Measurements from ENCODE around the gene MEGF6.

MEGF6 gene

DNA sequence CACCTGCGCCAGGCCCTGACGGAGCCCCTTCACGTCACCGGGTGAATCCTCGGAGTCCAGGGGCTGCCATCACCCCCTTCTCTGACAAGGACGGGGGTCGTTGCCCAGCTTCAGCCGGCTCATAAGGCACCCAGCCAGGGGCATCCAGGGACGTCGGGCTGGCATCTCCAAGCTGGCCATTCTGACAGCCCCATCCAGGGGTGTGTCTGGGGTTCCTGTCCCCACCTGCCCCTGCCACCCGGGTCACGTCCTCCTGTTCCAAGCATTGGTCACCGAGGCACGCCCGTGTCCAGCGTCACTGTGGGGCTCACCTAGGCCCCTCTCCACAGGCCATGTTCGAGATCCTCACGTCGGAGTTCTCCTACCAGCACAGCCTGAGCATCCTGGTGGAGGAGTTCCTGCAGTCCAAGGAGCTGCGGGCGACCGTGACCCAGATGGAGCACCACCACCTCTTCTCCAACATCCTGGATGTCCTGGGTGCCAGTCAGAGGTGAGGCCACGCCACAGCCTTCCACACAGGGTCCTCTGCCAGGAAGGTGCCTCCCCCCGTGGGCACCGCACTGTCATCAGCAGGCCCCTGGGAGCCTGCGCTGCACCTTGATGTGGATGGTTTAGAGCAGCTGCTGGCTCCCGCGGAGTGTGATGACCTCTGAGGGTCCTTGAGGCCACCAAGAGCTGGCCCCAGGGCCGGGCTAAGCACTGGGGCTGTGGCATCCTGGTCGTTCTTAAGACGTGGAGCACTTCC, 142.0 kb downstream of the MEGF6 start:
- DNase-seq (ENCODE audit: low spot score), result no peak

- DNase-seq (ENCODE audit: low spot score), result no peak
These were observed 142.8 kb downstream of the MEGF6 start for GRCh38 chr1:3468236-3469103.

GRCh38 chr1:3467096-3468036, 143.9 kb downstream of the MEGF6 start:
- DNase-seq (ENCODE audit: low spot score), result no peak

- DNase-seq (ENCODE audit: low spot score), result no peak
These were observed 144.8 kb downstream of the MEGF6 start for GRCh38 chr1:3466366-3467075.

- no peak for DNase-seq (ENCODE audit: low spot score)
These were observed 145.4 kb downstream of the MEGF6 start for GRCh38 chr1:3465935-3466321.

DNA sequence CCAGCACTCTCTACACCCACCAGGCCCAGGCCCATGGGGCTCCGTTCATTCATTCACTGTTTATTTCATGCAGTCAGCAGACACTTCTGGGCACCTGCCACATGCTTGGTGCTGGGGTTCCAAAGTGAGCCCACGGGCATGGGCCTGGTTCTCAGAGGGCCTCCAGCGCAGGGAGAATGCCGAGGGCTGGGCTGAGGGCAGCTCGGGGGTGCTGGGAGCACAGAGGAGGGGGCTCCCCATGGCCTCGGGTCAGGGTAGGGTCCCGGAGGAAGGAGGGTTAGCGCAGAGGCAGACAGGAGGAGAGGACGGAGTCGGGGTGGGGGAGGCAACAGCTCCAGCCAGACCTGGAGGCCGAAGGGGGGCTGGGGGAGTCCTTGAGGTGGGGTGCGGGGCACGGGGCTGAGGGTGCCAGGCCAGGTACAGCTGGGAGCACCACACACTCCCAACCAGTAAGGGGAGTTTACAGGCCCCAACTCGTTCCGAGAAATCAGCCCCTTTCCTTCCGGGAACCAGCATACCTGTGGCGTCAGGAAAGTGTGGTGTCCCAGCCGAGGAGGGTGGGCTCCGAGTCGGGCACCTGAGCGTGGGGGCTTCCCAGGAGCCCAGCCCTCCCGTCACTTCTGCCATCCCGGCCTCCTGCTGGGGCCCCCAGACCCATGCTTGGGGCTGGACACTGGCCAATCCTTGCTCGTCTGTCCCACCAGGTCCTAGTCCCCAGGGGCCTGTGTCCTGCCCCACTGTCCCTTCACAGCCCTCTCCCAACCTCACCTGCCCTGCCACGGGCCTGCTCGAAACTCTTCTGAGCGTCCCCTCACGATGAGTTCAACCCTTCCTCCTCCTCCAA, 146.0 kb downstream of the MEGF6 start:
- DNase-seq (ENCODE audit: low spot score), result no peak

- no peak for DNase-seq (ENCODE audit: low spot score)
These were observed 146.7 kb downstream of the MEGF6 start for GRCh38 chr1:3464649-3465025.

DNA sequence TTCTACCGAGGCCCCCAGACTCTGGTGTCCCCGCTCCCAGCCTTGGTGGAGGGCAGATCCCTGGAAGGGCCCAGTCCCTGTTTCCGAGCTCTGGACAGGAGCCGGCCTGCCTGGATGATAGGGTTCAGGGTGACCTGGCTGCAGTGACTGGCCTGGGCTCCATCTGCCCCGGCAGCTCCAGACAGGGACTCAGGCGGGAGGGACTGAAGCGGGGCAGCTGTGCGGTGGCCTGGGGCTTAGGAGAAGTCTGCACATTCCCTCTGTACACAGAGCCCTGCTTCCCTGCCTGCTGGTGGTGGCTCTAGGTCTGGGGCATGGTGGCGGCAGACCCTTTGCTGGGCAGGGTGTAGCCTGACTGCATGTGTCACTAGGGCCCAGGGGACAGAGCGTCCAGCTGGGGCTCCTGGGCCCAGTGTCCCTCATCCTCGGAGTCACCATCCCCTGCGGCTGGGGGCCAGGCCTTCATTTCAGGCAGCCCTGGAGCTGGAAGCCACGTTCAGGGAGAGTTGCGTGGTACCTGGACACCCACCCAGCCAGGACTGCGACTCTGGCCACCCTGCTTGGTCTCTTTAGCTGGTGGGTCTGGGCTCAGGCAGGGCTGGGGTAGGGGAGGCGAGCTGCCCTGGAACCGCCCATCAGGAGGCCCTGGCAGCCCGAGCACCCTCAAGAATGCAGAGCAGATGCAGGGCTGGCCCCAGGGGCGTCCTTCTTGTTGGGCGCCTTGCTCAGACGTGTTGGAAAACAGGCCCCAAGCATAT, 147.2 kb downstream of the MEGF6 start:
- no peak for DNase-seq (ENCODE audit: low spot score)

DNA sequence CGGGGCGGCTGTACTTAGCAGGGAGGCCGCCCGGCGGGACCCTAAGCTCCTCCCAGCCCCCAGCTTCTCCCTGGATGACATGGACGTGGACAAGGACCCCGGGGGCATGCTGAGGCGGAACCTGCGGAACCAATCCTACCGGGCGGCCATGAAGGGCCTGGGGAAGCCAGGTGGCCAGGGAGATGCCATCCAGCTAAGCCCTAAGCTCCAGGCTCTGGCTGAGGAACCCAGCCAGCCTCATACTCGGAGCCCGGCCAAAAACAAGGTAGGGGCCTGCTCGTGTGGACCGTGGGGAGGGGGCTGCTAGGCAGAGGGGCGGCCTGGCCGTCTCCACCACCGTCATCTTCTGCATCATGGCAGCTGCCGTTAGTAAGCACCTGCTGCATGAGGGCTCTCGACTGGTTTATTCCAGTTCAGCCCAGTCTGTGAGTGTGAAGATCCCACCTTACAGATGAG, 147.9 kb downstream of the MEGF6 start:
- DNase-seq (ENCODE audit: low spot score), result no peak

GRCh38 chr1:3463013-3463385, 148.3 kb downstream of the MEGF6 start:
- no peak for DNase-seq (ENCODE audit: low spot score)

GRCh38 chr1:3462356-3463012, 148.8 kb downstream of the MEGF6 start:
- DNase-seq (ENCODE audit: low spot score), result no peak

DNA sequence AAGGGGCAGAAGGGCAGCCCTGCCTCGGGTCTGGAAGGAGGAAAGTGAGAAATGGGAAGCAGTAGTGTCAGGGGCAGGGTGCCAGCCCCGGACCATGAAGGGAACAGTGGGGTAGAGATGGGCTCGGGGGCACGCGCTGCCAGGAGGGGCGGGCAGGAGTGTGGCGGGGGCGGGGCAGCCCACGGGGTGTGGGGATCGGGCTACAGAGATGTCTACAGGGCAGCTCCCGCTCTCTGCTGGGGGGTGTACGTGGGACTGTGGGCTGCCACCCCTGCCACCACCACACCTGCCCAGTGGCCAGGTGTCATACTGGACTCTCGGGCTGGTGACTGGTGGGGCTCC, 149.4 kb downstream of the MEGF6 start:
- no peak for DNase-seq (ENCODE audit: low spot score)

GRCh38 chr1:3461238-3461933, 149.9 kb downstream of the MEGF6 start:
- no peak for DNase-seq (ENCODE audit: low spot score)

DNA sequence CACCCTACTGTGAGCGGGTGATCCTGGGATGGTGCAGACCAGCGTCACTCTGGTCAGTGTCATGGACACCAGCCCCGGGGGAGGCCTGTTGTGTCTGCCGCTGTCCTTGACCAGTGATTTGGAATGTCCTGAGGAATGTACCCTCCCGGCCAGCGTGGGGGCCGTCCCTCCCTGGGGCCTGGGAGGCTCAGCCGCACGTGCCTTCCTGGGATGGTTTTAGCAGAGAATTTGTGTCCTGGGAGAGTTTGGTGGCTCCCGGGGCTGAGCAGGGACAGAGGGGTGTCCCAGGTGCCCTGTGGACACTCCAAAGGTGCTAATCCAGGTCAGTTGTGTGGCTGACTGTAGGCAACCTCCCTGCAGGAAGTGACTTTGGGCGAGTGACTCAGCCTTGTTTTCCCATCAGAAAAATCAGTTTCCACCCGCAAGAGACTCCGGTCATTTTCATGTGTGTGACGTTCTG, 150.6 kb downstream of the MEGF6 start:
- DNase-seq (ENCODE audit: low spot score), result no peak

GRCh38 chr1:3459940-3460671, 151.2 kb downstream of the MEGF6 start:
- no peak for DNase-seq (ENCODE audit: low spot score)

DNA sequence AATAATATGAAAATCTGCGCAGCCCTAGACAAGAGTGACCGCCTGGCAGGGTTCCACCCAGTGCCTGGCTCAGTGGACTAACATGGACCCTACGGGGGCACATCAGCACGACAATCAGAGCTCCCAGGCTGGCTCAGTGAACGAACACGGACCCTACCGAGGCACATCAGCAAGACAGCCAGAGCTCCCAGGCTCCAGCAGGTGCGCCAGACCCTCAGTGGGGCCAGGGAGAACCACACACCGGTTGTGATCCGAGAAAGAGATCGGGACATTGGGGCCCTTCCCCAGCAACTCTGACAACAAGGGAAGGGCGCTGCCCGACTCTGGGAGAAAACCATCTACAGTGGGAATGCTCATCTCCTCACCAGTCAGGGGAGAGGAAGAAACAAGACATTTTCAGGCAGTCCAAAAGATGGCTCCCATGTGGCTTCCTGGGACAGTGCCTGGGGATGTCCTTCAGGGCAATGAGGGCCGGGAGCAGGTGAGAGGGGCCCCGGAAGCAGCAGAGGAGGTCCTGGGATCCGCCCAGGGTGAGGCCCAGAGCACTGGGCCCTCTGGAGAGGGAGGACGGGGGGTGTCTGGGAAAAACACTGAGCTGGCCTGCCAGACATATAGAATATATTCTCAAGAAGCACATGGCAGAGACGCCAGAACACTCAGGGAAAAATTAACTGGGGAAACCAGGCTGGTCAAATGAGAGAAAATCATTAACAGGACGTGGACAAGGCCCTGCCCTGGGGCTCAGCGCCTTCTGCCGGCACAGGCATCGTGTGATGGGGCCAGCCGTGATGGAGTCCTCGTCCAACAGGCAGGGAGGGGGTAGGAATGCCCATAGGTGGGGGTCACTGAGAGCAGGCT, 152.0 kb downstream of the MEGF6 start:
- no peak for DNase-seq (ENCODE audit: low spot score)
